ENCODE data around the gene GCAT. TPM values are rescaled to one million over a fixed set of nuclear protein-coding genes. Genes with fewer than 3 reads are reported as not detected.
A peak's percentile ranks its signal among the peaks of the same experiment; 100 is the strongest.

Gene GCAT
- total RNA-seq, 1 experiment from 2014 or later = 32.3 TPM

DNA sequence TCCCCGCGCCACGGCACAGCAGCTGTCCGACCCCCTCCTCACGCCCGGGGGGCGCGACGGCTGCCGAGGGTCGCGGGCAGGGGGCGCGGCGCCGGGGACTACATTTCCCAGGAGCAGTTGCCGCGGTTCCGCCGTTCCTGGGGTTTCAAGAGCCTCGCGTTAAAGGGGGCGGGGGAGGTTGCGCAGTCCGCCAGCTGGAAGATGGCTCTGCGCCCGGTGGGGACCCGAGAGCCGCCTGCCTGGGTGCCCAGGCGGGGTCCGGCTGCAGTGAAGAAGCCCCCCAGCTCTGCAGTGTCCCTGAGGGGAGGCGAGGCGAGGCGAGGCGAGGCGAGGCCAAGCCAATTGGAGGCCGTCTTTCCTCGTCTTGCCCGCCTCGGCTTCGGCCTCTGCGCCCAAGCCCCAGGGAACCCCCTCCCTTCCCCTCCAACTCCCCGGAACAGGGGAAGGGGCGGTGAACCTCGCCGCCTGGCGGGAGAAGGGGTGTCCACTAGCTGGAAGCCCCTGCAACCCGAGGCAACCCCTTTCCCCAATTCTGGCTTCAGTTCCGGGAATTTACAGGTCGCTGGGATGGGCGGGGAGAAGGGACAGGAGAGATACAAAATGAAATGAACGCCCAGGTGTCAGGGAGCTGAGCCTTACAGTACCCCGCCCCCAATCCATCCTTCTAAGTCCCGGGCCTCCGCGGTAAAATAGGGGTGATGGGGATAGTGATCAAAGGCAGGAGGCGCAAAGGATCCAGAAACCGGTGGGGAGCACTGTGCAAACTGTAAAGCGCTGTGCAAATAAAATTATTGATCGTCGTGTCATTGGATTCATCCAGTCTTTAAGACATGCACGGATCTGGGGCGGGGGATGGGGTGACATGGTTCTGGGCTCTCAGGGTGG lies 5.2 kb upstream of the GCAT start:
- Histone ChIP-seq H3K9me2 (ENCODE audit: insufficient read depth) (no peaks in the 10 kb centered on the region), H3K4me3 (peak overlapping the region; percentile 99), H2AFZ (peak overlapping the region; percentile 94), H3K4me2 (peak overlapping the region; percentile 95), H3K9me3 (ENCODE audit: insufficient read depth, low read depth) (no peaks in the 10 kb centered on the region), H3K27me3 (ENCODE audit: insufficient read depth, low read depth) (no peaks in the 10 kb centered on the region), H3K36me3 (ENCODE audit: low read depth) (no peaks in the 10 kb centered on the region), H3K79me2 (ENCODE audit: low read depth) (peaks cover 23% of the 10 kb centered on the region), H3K4me1 (replicated peaks; ENCODE audit: insufficient read depth) (peaks cover 13% of the 10 kb centered on the region), H3F3A (ENCODE audit: insufficient read depth, low read depth) (peaks cover 43% of the 10 kb centered on the region; the same call in 1 of the 2 replicates), H4K20me1 (ENCODE audit: insufficient read depth) (peaks cover 16% of the 10 kb centered on the region), H3K27ac (no peak overlapping the region)
- CTCF ChIA-PET = interaction anchor here (0.6 kb wide), 2 partner anchors 27 to 184 kb away, joined by 3 read pairs; no protein-coding TSS in a partner anchor
- TF ChIP-seq, protein P1, sequence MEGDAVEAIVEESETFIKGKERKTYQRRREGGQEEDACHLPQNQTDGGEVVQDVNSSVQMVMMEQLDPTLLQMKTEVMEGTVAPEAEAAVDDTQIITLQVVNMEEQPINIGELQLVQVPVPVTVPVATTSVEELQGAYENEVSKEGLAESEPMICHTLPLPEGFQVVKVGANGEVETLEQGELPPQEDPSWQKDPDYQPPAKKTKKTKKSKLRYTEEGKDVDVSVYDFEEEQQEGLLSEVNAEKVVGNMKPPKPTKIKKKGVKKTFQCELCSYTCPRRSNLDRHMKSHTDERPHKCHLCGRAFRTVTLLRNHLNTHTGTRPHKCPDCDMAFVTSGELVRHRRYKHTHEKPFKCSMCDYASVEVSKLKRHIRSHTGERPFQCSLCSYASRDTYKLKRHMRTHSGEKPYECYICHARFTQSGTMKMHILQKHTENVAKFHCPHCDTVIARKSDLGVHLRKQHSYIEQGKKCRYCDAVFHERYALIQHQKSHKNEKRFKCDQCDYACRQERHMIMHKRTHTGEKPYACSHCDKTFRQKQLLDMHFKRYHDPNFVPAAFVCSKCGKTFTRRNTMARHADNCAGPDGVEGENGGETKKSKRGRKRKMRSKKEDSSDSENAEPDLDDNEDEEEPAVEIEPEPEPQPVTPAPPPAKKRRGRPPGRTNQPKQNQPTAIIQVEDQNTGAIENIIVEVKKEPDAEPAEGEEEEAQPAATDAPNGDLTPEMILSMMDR (conservative IDR thresholded peaks at IDR 0.05) = 0 out of 2 replicates have a peak, but pooled peaks have one; percentile 20
- no peak for TF ChIP-seq EZH2 (IDR thresholded peaks at IDR 0.05; ENCODE audit: low read depth)
- intact Hi-C loops (cut with micrococcal nuclease; ENCODE audit: unreplicated experiment) = loop anchor here (1.0 kb wide), 1 partner anchor 50 kb away; no protein-coding TSS in a partner anchor
- POLR2A ChIA-PET (ENCODE audit: unreplicated experiment) = interaction anchor here (0.7 to 0.9 kb wide), 2 partner anchors 41 to 50 kb away, joined by 5 to 8 read pairs; partner anchors contain the start of gene ANKRD54
- no TSS peak for BruUV-seq (replicated peaks)
- DNase-seq = peak; percentile 51 to 52

DNA sequence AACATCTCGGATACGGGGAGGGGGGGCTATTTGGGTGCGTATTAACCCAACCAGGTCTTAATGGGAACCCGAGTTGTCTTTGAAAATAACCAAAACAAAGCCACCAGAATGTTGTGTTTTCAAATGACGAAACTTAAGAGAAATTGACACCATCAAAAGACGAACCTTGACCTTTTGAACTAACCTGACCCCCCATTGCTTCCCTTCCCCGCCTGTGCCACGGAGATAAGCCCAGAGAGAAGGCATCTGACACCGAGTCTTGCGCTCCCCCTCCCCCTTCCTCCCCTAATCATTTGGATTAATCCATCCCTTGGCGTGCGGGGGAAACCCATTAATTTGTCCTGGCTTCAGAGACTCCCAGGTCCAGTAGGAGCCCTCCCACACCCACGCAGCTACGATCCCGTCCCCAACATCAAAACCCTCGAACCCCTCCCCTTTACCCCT lies 4.5 kb upstream of the GCAT start:
- Histone ChIP-seq H3F3A (ENCODE audit: insufficient read depth, low read depth) (peaks cover 43% of the 10 kb centered on the region; the same call in 1 of the 2 replicates), H4K20me1 (ENCODE audit: insufficient read depth) (peaks cover 16% of the 10 kb centered on the region), H3K36me3 (ENCODE audit: low read depth) (no peaks in the 10 kb centered on the region), H3K9me3 (ENCODE audit: insufficient read depth, low read depth) (no peaks in the 10 kb centered on the region), H3K27me3 (ENCODE audit: insufficient read depth, low read depth) (no peaks in the 10 kb centered on the region), H2AFZ (no peak overlapping the region), H3K9me2 (ENCODE audit: insufficient read depth) (no peaks in the 10 kb centered on the region), H3K4me2 (peak overlapping the region; percentile 95), H3K27ac (no peak overlapping the region), H3K4me1 (replicated peaks; ENCODE audit: insufficient read depth) (peaks cover 14% of the 10 kb centered on the region), H3K79me2 (ENCODE audit: low read depth) (peaks cover 23% of the 10 kb centered on the region), H3K4me3 (peak overlapping the region; percentile 99)
- CTCF ChIA-PET = interaction anchor here (0.6 kb wide), 2 partner anchors 27 to 185 kb away, joined by 3 read pairs; no protein-coding TSS in a partner anchor
- no peak for DNase-seq
- POLR2A ChIA-PET (ENCODE audit: unreplicated experiment) = no interaction called here
- intact Hi-C loops (cut with micrococcal nuclease; ENCODE audit: unreplicated experiment) = loop anchor here (1.0 kb wide), 1 partner anchor 51 kb away; no protein-coding TSS in a partner anchor
- no TSS peak for BruUV-seq (replicated peaks)
- TF ChIP-seq, protein P1 (conservative IDR thresholded peaks at IDR 0.05) = no peak

DNA sequence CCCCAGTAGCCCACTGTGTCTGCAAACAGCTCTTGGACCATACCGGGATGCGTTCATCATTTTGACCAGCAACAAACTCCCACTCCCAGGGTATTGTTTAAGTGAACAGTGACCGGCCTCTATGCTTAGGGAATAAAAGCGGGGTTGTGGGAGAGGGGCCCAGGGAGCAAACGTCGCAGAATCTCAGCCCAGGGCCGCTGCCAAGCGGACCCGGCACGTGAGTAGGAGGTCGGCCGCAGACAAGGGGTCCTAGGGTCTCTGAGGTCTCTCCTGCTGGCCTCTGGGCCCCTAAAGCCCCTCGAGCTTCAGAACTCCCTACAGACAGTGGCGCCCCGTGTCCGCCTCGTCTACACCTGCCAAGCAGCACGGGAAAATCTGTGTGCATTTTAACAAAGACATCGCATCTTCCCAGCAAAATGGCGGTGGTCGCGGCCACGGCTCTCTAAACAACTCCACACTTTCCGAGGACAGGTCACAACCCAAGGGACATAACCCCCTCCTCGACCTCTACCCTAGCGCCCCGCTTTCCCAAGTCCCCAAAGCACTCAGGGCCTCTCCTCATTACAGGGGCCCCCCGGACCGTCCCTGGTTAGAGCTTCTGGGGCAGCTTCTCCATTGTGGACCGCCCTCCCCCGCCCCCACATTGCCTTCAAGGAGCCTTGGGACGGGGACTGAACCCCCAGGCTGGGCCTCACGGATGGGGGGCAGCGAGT lies 3.9 kb upstream of the GCAT start:
- POLR2A ChIA-PET (ENCODE audit: unreplicated experiment) = no interaction called here
- H3F3A ChIP-seq (ENCODE audit: insufficient read depth, low read depth) = peaks cover 45% of the 10 kb centered on the region; the same call in 1 of the 2 replicates
- no peak for TF ChIP-seq EZH2 (IDR thresholded peaks at IDR 0.05; ENCODE audit: low read depth)
- TF ChIP-seq, protein P1 (conservative IDR thresholded peaks at IDR 0.05) = no peak
- H3K36me3 ChIP-seq (ENCODE audit: low read depth) = no peaks in the 10 kb centered on the region
- H3K4me2 ChIP-seq = peak overlapping the region; percentile 95
- peaks cover 18% of the 10 kb centered on the region for H3K4me1 ChIP-seq (replicated peaks; ENCODE audit: insufficient read depth)
- CTCF ChIA-PET = no interaction called here
- H2AFZ ChIP-seq = peak overlapping the region; percentile 46
- DNase-seq = no peak
- H3K27ac ChIP-seq = no peak overlapping the region
- no peaks in the 10 kb centered on the region for H3K9me2 ChIP-seq (ENCODE audit: insufficient read depth)
- no peaks in the 10 kb centered on the region for H3K27me3 ChIP-seq (ENCODE audit: insufficient read depth, low read depth)
- intact Hi-C loops (cut with micrococcal nuclease; ENCODE audit: unreplicated experiment) = loop anchor here (1.0 to 2.0 kb wide), 3 partner anchors 19 to 117 kb away; partner anchors contain the start of gene NOL12
- peaks cover 16% of the 10 kb centered on the region for H4K20me1 ChIP-seq (ENCODE audit: insufficient read depth)
- peaks cover 29% of the 10 kb centered on the region for H3K79me2 ChIP-seq (ENCODE audit: low read depth)
- no peaks in the 10 kb centered on the region for H3K9me3 ChIP-seq (ENCODE audit: insufficient read depth, low read depth)
- BruUV-seq (replicated peaks) = no TSS peak
- peak overlapping the region; percentile 100 for H3K4me3 ChIP-seq

Data from PC-9 (cell line).